RWPE2 (cell line): ENCODE data around the gene EIF4E1B.

Experiments used
- ATAC-seq: fragments of 200-7000 bp; cut with Tn5 transposase; 3 replicates; pipeline ENCODE4 v1.9.1; 2021; ENCODE audit warnings: low read depth
- DNase-seq: peaks from one replicate; pipeline ENCODE4 v3.0.0-alpha.2; 2020; ENCODE audit warnings: low spot score
- H3K27ac ChIP-seq: fragments of 450-650 bp; 2 replicates; pipeline ENCODE4 v1.5.1; 2017; ENCODE audit warnings: mild to moderate bottlenecking; ENCODE audit not compliant: poor library complexity, severe bottlenecking
- H3K27me3 ChIP-seq: fragments of 250-450 bp; sonication (Bioruptor Pico); 2 replicates; pipeline ENCODE4 v1.5.1; 2021; ENCODE audit warnings: mild to moderate bottlenecking, moderate library complexity; ENCODE audit not compliant: insufficient read depth, poor library complexity, severe bottlenecking
- H3K36me3 ChIP-seq: fragments of 250-450 bp; sonication (Bioruptor Pico); 2 replicates; pipeline ENCODE4 v1.5.1; 2020; ENCODE audit warnings: low read depth, mild to moderate bottlenecking, moderate library complexity
- H3K4me1 ChIP-seq: fragments of 250-450 bp; sonication (Bioruptor Pico); 2 replicates; pipeline ENCODE4 v1.5.1; 2021; ENCODE audit warnings: mild to moderate bottlenecking, moderate library complexity; ENCODE audit not compliant: insufficient read depth, poor library complexity, severe bottlenecking
- H3K4me3 ChIP-seq: fragments of 250-450 bp; sonication (Bioruptor Pico); 2 replicates; pipeline ENCODE4 v1.5.1; 2021; ENCODE audit warnings: mild to moderate bottlenecking, moderate library complexity; ENCODE audit not compliant: severe bottlenecking
- H3K9me3 ChIP-seq: fragments of 250-450 bp; sonication (Bioruptor Pico); 2 replicates; pipeline ENCODE4 v1.5.1; 2021; ENCODE audit warnings: mild to moderate bottlenecking, moderate library complexity; ENCODE audit not compliant: severe bottlenecking
- CTCF ChIP-seq: fragments of 450-650 bp; IDR thresholded peaks from one replicate; pipeline ENCODE4 v1.5.1; 2017; ENCODE audit warnings: mild to moderate bottlenecking, moderate library complexity; ENCODE audit not compliant: poor library complexity, severe bottlenecking

The EIF4E1B gene

GRCh38 chr5:176682016-176682531 is 51.6 kb downstream of the EIF4E1B start:
- H3K27me3 ChIP-seq, result peaks cover 79% of the 10 kb centered on the region
- peaks cover 2% of the 10 kb centered on the region for H3K9me3 ChIP-seq
- no peaks in the 10 kb centered on the region for H3K4me1 ChIP-seq
- H3K27ac ChIP-seq, result no peak overlapping the region
- DNase-seq (no peak), ATAC-seq (no peak)
- H3K36me3 ChIP-seq, result no peaks in the 10 kb centered on the region
- no peak for TF ChIP-seq CTCF
- no peak overlapping the region for H3K4me3 ChIP-seq

GRCh38 chr5:176685010-176685409 is 54.5 kb downstream of the EIF4E1B start:
- no peak overlapping the region for H3K27ac ChIP-seq
- TF ChIP-seq CTCF, result no peak
- peaks cover 64% of the 10 kb centered on the region for H3K27me3 ChIP-seq
- DNase-seq (no peak), ATAC-seq (no peak)
- H3K36me3 ChIP-seq, result no peaks in the 10 kb centered on the region
- H3K4me3 ChIP-seq, result no peak overlapping the region
- H3K4me1 ChIP-seq, result no peaks in the 10 kb centered on the region
- peaks cover 2% of the 10 kb centered on the region for H3K9me3 ChIP-seq

GRCh38 chr5:176687247-176687646 is 56.8 kb downstream of the EIF4E1B start:
- Histone ChIP-seq H3K36me3 (no peaks in the 10 kb centered on the region), H3K9me3 (peaks cover 2% of the 10 kb centered on the region), H3K4me3 (no peak overlapping the region), H3K27ac (no peak overlapping the region), H3K27me3 (peaks cover 47% of the 10 kb centered on the region), H3K4me1 (no peaks in the 10 kb centered on the region)
- DNase-seq (no peak), ATAC-seq (no peak)
- no peak for TF ChIP-seq CTCF

GRCh38 chr5:176687881-176688280 is 57.4 kb downstream of the EIF4E1B start:
- Histone ChIP-seq H3K36me3 (no peaks in the 10 kb centered on the region), H3K4me1 (no peaks in the 10 kb centered on the region), H3K9me3 (peaks cover 2% of the 10 kb centered on the region), H3K4me3 (no peak overlapping the region), H3K27me3 (peaks cover 47% of the 10 kb centered on the region), H3K27ac (no peak overlapping the region)
- DNase-seq (no peak), ATAC-seq (no peak)
- no peak for TF ChIP-seq CTCF

- TF ChIP-seq CTCF, result no peak
- Histone ChIP-seq H3K4me1 (no peaks in the 10 kb centered on the region), H3K9me3 (peaks cover 2% of the 10 kb centered on the region), H3K4me3 (no peak overlapping the region), H3K27ac (no peak overlapping the region), H3K27me3 (peaks cover 50% of the 10 kb centered on the region), H3K36me3 (no peaks in the 10 kb centered on the region)
- no peak for ATAC-seq
- no peak for DNase-seq
Measured at GRCh38 chr5:176690911-176691310, 60.4 kb downstream of the EIF4E1B start.
